NCI-H128 (cell line): Measurements from ENCODE around the gene TNIP3.

Experiments used
- DNase-seq: peaks from one replicate; lab custom pipeline; 2025; ENCODE audit not compliant: unreplicated experiment; lab: John Stamatoyannopoulos, UW

The TNIP3 gene

GRCh38 chr4:121139533-121140222 lies 24.4 kb downstream of the TNIP3 start:
- DNase-seq = no peak

- no peak for DNase-seq
These were observed 25.9 kb downstream of the TNIP3 start for GRCh38 chr4:121138039-121138825.

GRCh38 chr4:121130326-121130660 lies 33.8 kb downstream of the TNIP3 start:
- no peak for DNase-seq

- no peak for DNase-seq
These were observed 34.4 kb downstream of the TNIP3 start for GRCh38 chr4:121129606-121130325.

- no peak for DNase-seq
These were observed 37.0 kb downstream of the TNIP3 start for GRCh38 chr4:121127100-121127499.

GRCh38 chr4:121126449-121127006 lies 37.6 kb downstream of the TNIP3 start:
- DNase-seq = no peak

GRCh38 chr4:121125498-121125885 lies 38.6 kb downstream of the TNIP3 start:
- no peak for DNase-seq

- no peak for DNase-seq
These were observed 41.5 kb downstream of the TNIP3 start for GRCh38 chr4:121122661-121123060.

GRCh38 chr4:121119715-121120114 lies 44.4 kb downstream of the TNIP3 start:
- no peak for DNase-seq

GRCh38 chr4:121118344-121118743 lies 45.8 kb downstream of the TNIP3 start:
- DNase-seq = no peak

GRCh38 chr4:121114756-121115155 lies 49.4 kb downstream of the TNIP3 start:
- DNase-seq = no peak

- DNase-seq = no peak
These were observed 51.6 kb downstream of the TNIP3 start for GRCh38 chr4:121112530-121112929.

GRCh38 chr4:121108557-121108956 lies 55.6 kb downstream of the TNIP3 start:
- DNase-seq = no peak

- DNase-seq = no peak
These were observed 56.6 kb downstream of the TNIP3 start for GRCh38 chr4:121107507-121107906.

GRCh38 chr4:121100093-121100775 lies 63.9 kb downstream of the TNIP3 start:
- no peak for DNase-seq

GRCh38 chr4:121098266-121098665 lies 65.9 kb downstream of the TNIP3 start:
- DNase-seq = no peak

- DNase-seq = no peak
These were observed 67.5 kb downstream of the TNIP3 start for GRCh38 chr4:121096629-121097028.

- DNase-seq = no peak
These were observed 67.9 kb downstream of the TNIP3 start for GRCh38 chr4:121096191-121096590.

- no peak for DNase-seq
These were observed 69.7 kb downstream of the TNIP3 start for GRCh38 chr4:121094297-121094966.

GRCh38 chr4:121093261-121093660 lies 70.9 kb downstream of the TNIP3 start:
- no peak for DNase-seq

GRCh38 chr4:121091941-121092340 lies 72.2 kb downstream of the TNIP3 start:
- DNase-seq = no peak
